DMS53 treated with DMSO at 0.1 percent for 48 hours (cell line): ENCODE measurements around the gene PRDX3.
"Not testable (repeated sequence)": the region's sequence is repeated elsewhere in the genome, so short reads cannot be mapped to it uniquely, and the experiment has no call there.

Experiments used
- DNase-seq: peaks from one replicate; lab custom pipeline; 2025; ENCODE audit not compliant: unreplicated experiment; lab: John Stamatoyannopoulos, UW

PRDX3 gene

GRCh38 chr10:119206603-119207365, 28.2 kb upstream of the PRDX3 start:
- DNase-seq: peak; percentile 39

GRCh38 chr10:119205894-119206602, 27.4 kb upstream of the PRDX3 start:
- peak; percentile 33 for DNase-seq

- DNase-seq: no peak
Measured at GRCh38 chr10:119203006-119203405, 24.4 kb upstream of the PRDX3 start.

GRCh38 chr10:119201233-119201632, 22.6 kb upstream of the PRDX3 start:
- DNase-seq: no peak

- DNase-seq: peak; percentile 76
Measured at GRCh38 chr10:119199231-119199992, 20.8 kb upstream of the PRDX3 start.

GRCh38 chr10:119198438-119198837, 19.8 kb upstream of the PRDX3 start:
- DNase-seq: no peak

- no peak for DNase-seq
Measured at GRCh38 chr10:119197921-119198320, 19.3 kb upstream of the PRDX3 start.

- no peak for DNase-seq
Measured at GRCh38 chr10:119191881-119192280, 13.3 kb upstream of the PRDX3 start.

- no peak for DNase-seq
Measured at GRCh38 chr10:119190954-119191785, 12.6 kb upstream of the PRDX3 start.

- DNase-seq: no peak
Measured at GRCh38 chr10:119190353-119190752, 11.7 kb upstream of the PRDX3 start.

GRCh38 chr10:119189811-119190282, 11.2 kb upstream of the PRDX3 start:
- DNase-seq: no peak

- no peak for DNase-seq
Measured at GRCh38 chr10:119183664-119184412, 5.2 kb upstream of the PRDX3 start.

- DNase-seq: not testable (repeated sequence)
Measured at GRCh38 chr10:119180850-119181400, 2.3 kb upstream of the PRDX3 start.

GRCh38 chr10:119177708-119178371, 772 bp downstream of the PRDX3 start:
- DNase-seq: no peak

- no peak for DNase-seq
Measured at GRCh38 chr10:119176166-119176565, 2.4 kb downstream of the PRDX3 start.

- no peak for DNase-seq
Measured at GRCh38 chr10:119174109-119174508, 4.5 kb downstream of the PRDX3 start.

GRCh38 chr10:119167041-119167440, 11.6 kb downstream of the PRDX3 start:
- DNase-seq: no peak

GRCh38 chr10:119166564-119166963, 12.0 kb downstream of the PRDX3 start:
- no peak for DNase-seq

GRCh38 chr10:119166118-119166500, 12.5 kb downstream of the PRDX3 start:
- DNase-seq: no peak
